ENCODE results near the gene GUSB. TPM values are rescaled to one million over a fixed set of nuclear protein-coding genes. Genes with fewer than 3 reads are reported as not detected.

GUSB gene
- polyA plus RNA-seq, 12 donors = 32.1 to 59.2 (median 37.7) TPM; not detected in 1

- DNase-seq = no peak
Measured at GRCh38 chr7:65938336-65938895, 43.6 kb downstream of the GUSB start.

- DNase-seq = no peak
Measured at GRCh38 chr7:65937296-65937695, 44.7 kb downstream of the GUSB start.

GRCh38 chr7:65931685-65932084 is 50.3 kb downstream of the GUSB start:
- DNase-seq = no peak

- no peak for DNase-seq
Measured at GRCh38 chr7:65927489-65928448, 54.2 kb downstream of the GUSB start.

GRCh38 chr7:65926588-65926987 is 55.4 kb downstream of the GUSB start:
- no peak for DNase-seq

- no peak for DNase-seq
Measured at GRCh38 chr7:65925040-65925439, 57.0 kb downstream of the GUSB start.

GRCh38 chr7:65924193-65924592 is 57.8 kb downstream of the GUSB start:
- DNase-seq = no peak

- no peak for DNase-seq
Measured at GRCh38 chr7:65923316-65923715, 58.7 kb downstream of the GUSB start.

GRCh38 chr7:65915921-65916657 is 65.9 kb downstream of the GUSB start:
- no peak for DNase-seq

- DNase-seq = no peak
Measured at GRCh38 chr7:65912237-65912636, 69.8 kb downstream of the GUSB start.

Other genes with a start within 250 kb of the GUSB start
- 10 to 100 TPM in 11 of 12 donors, not detected in 1; 20.7 to 31.4 (median 23.7) TPM for gene VKORC1L1, start 109.1 kb downstream of the GUSB start, polyA plus RNA-seq (ENCODE audit: insufficient read length in 12 of 12)
- gene ASL, start 93.6 kb upstream of the GUSB start, polyA plus RNA-seq (ENCODE audit: insufficient read length in 12 of 12) = 10 to 100 TPM in 6 of 12 donors, 1 to 10 TPM in 5, not detected in 1; 6.9 to 23.4 (median 10.2) TPM
- gene CRCP, start 132.6 kb upstream of the GUSB start, polyA plus RNA-seq (ENCODE audit: insufficient read length in 12 of 12) = 10 to 100 TPM in 11 of 12 donors, not detected in 1; 20.4 to 38.5 (median 21.7) TPM
- gene TPST1, start 223.1 kb upstream of the GUSB start, polyA plus RNA-seq (ENCODE audit: insufficient read length in 12 of 12) = 10 to 100 TPM in 11 of 12 donors, not detected in 1; 12.7 to 30.2 (median 16.9) TPM